Measurements from ENCODE around the gene TRMT2B.

TRMT2B gene

DNA sequence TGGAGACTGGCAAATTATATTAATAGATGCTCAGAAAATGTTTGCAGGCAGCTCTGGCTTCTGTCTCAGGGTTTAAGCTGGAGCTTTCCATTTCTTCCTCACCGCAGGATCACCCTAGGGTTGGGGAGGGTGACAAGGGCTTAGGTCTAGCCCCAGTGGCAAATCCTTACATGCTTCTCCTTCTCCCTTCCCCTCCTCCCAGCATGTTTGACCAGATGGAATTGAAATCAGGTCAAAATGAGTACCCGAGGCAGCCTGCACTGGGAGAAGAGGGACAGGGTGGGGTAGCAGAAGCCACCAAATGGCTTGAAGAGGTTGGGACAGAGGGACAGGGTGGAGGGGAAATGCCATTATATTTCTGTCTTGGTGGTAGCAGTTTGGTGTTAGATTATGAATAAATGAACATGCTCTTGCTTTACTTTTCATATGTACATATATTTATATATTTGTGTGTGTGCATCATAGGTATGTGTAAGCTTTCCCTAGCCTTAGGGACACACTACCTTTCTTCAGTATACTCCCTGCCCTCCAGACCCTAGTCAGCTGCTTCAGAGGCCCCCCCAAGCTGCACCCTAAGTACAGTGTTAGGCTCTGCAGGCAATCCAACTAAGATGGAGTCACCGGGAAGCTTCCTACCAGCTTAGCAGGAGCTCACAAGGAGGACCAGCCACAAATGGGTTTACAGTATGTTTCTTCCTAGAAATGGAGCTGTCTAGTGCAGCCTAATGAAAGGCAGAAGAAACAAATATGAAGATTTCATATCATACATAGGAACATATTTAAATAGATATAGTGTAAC, 28.6 kb upstream of the TRMT2B start:
- Histone ChIP-seq H3K9me3 (ENCODE audit: control insufficient read depth, insufficient read depth, low read depth, low read length) (no peaks in the 10 kb centered on the region), H3K36me3 (ENCODE audit: control insufficient read depth in 2 of 2, insufficient read depth in 1 of 2, low read length in 2 of 2) (no peaks in the 10 kb centered on the region), H3K27ac (ENCODE audit: extremely low read depth, low read depth, low read length) (no peak overlapping the region), H3K4me3 (ENCODE audit: low read depth, low read length) (no peak overlapping the region), H3K4me1 (ENCODE audit: control insufficient read depth, insufficient read depth, low read length) (peaks cover 2% of the 10 kb centered on the region; the same call in 1 of the 2 replicates)
- POLR2A ChIA-PET, result interaction anchor here (1.2 kb wide), 1 partner anchor 18 kb away, joined by 4 read pairs; the partner anchor contains the start of gene CENPI
- no peak for TF ChIP-seq TRIM28 (IDR thresholded peaks at IDR 0.05; ENCODE audit: borderline replicate concordance, low read length)
- TF ChIP-seq ZNF629 (tag by site-specific recombination; IDR thresholded peaks at IDR 0.05), result no peak
- no peak for TF ChIP-seq ZNF146 (tag by site-specific recombination; IDR thresholded peaks at IDR 0.05)
- TF ChIP-seq ZNF521 (tag by site-specific recombination; IDR thresholded peaks at IDR 0.05), result no peak
- TF ChIP-seq, protein P1, sequence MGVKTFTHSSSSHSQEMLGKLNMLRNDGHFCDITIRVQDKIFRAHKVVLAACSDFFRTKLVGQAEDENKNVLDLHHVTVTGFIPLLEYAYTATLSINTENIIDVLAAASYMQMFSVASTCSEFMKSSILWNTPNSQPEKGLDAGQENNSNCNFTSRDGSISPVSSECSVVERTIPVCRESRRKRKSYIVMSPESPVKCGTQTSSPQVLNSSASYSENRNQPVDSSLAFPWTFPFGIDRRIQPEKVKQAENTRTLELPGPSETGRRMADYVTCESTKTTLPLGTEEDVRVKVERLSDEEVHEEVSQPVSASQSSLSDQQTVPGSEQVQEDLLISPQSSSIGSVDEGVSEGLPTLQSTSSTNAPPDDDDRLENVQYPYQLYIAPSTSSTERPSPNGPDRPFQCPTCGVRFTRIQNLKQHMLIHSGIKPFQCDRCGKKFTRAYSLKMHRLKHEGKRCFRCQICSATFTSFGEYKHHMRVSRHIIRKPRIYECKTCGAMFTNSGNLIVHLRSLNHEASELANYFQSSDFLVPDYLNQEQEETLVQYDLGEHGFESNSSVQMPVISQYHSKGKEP (tag by site-specific recombination; IDR thresholded peaks at IDR 0.05), result no peak
- TF ChIP-seq ZNF558 (tag by site-specific recombination; IDR thresholded peaks at IDR 0.05), result no peak
- no peak for TF ChIP-seq ZBTB48 (tag by site-specific recombination; IDR thresholded peaks at IDR 0.05)
- no peak for TF ChIP-seq ZFHX2 (tag by site-specific recombination; conservative IDR thresholded peaks at IDR 0.05)
- TF ChIP-seq ZNF670 (tag by site-specific recombination; IDR thresholded peaks at IDR 0.05; ENCODE audit: low read depth), result no peak
- CTCF ChIA-PET, result interaction anchor here (0.7 kb wide), 1 partner anchor 155 kb away, joined by 3 read pairs; no protein-coding TSS in a partner anchor

DNA sequence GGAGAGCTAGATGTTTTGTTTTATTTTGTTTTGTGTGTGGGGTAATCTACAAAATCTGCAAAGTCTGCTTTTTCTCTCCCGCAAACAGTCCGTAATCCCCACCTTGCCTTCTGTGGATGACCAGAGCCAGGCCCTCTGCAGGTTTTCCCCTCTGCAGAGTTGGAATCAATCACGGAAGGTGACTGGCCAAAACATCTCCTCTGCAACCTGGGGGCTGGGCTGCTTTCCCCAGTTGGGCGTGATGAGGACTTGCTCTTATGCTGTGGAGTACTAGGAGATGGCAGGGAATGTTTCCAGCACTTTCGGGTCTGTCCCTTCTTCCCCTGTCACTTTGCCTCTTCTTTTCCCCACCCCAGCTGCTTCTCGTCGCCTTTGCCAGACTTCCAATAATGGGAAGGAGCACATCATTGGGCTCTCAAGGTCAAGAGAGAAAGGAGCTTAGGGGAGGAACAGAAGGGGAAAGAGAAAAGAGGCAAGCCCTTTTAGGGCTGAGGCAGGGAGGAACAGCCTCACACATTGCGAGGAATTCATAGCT, 27.9 kb upstream of the TRMT2B start:
- Histone ChIP-seq H3K9me3 (ENCODE audit: control insufficient read depth, insufficient read depth, low read depth, low read length) (no peaks in the 10 kb centered on the region), H3K4me1 (ENCODE audit: control insufficient read depth, insufficient read depth, low read length) (peaks cover 2% of the 10 kb centered on the region; the same call in 1 of the 2 replicates), H3K4me3 (ENCODE audit: low read depth, low read length) (no peak overlapping the region), H3K27ac (ENCODE audit: extremely low read depth, low read depth, low read length) (no peak overlapping the region), H3K36me3 (ENCODE audit: control insufficient read depth in 2 of 2, insufficient read depth in 1 of 2, low read length in 2 of 2) (no peaks in the 10 kb centered on the region)
- ChIA-PET POLR2A (interaction anchor here (1.2 kb wide), 1 partner anchor 18 kb away, joined by 4 read pairs; the partner anchor contains the start of gene CENPI), CTCF (interaction anchor here (0.7 kb wide), 1 partner anchor 154 kb away, joined by 3 read pairs; no protein-coding TSS in a partner anchor)
- no peak for TF ChIP-seq ZNF266 (tag by site-specific recombination; IDR thresholded peaks at IDR 0.05; ENCODE audit: low read depth)
- no peak for TF ChIP-seq SETDB1 (IDR thresholded peaks at IDR 0.05; ENCODE audit: insufficient read length, low read length)
- no peak for TF ChIP-seq ZNF169 (tag by site-specific recombination; IDR thresholded peaks at IDR 0.05)
- no peak for TF ChIP-seq ZIC2 (tag by site-specific recombination; IDR thresholded peaks at IDR 0.05)
- TF ChIP-seq BCL11B (tag by site-specific recombination; IDR thresholded peaks at IDR 0.05; ENCODE audit: low read depth), result no peak
- TF ChIP-seq, protein P2, sequence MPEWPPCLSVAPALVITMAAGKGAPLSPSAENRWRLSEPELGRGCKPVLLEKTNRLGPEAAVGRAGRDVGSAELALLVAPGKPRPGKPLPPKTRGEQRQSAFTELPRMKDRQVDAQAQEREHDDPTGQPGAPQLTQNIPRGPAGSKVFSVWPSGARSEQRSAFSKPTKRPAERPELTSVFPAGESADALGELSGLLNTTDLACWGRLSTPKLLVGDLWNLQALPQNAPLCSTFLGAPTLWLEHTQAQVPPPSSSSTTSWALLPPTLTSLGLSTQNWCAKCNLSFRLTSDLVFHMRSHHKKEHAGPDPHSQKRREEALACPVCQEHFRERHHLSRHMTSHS (tag by site-specific recombination; IDR thresholded peaks at IDR 0.05), result no peak
- TF ChIP-seq GLIS1 (tag by site-specific recombination; IDR thresholded peaks at IDR 0.05), result no peak
- no peak for TF ChIP-seq MEIS1 (CRISPR knock-in tag; IDR thresholded peaks at IDR 0.05; ENCODE audit: borderline replicate concordance)
- no peak for TF ChIP-seq TRIM28 (IDR thresholded peaks at IDR 0.05; ENCODE audit: borderline replicate concordance, low read length)
- no peak for TF ChIP-seq ZNF202 (tag by site-specific recombination; IDR thresholded peaks at IDR 0.05; ENCODE audit: borderline replicate concordance)
- TF ChIP-seq SALL2 (tag by site-specific recombination; IDR thresholded peaks at IDR 0.05; ENCODE audit: borderline replicate concordance), result no peak
- no peak for TF ChIP-seq ZNF175 (tag by site-specific recombination; IDR thresholded peaks at IDR 0.05)
- TF ChIP-seq ZNF140 (tag by site-specific recombination; IDR thresholded peaks at IDR 0.05), result no peak
- TF ChIP-seq GLI2 (tag by site-specific recombination; IDR thresholded peaks at IDR 0.05; ENCODE audit: borderline replicate concordance, low read depth), result no peak
- TF ChIP-seq ZNF530 (tag by site-specific recombination; IDR thresholded peaks at IDR 0.05; ENCODE audit: low read depth), result no peak

Data from HEK293 (cell line).